IMR-90 (cell line): ENCODE data around the gene DNMT3B. TPM values are rescaled to one million over a fixed set of nuclear protein-coding genes. Genes with fewer than 3 reads are reported as not detected.

Experiments used
- ATAC-seq: fragments of 200-7000 bp; cut with Tn5 transposase; 2 replicates; pipeline ENCODE4 v1.9.1; 2020; ENCODE audit warnings: low read depth, mild to moderate bottlenecking, moderate library complexity
- BruUV-seq: library from RNA; stranded (reverse); fragments of 400-500 nt; replicated peaks from 2 replicates; lab custom pipeline; 2021; lab: Mats Ljungman, UMichigan
- CTCF ChIA-PET: fragments of 300-600 bp; formaldehyde crosslinking; extraction: SDS; loops from one replicate; lab custom pipeline; 2021; ENCODE audit warnings: antibody characterized with exemption; lab: Yijun Ruan, JAX
- POLR2A ChIA-PET: fragments of 300-600 bp; sonication (Branson Sonifier 250); formaldehyde crosslinking; loops from one replicate; lab custom pipeline; 2022; ENCODE audit warnings: antibody characterized with exemption; ENCODE audit not compliant: unreplicated experiment; lab: Charles Lee
- DNase-seq: peaks from one replicate; pipeline ENCODE4 v3.0.0; 2013
- H2AFZ ChIP-seq: replicated peaks from 2 replicates; pipeline ENCODE3; 2013; ENCODE audit warnings: low read length, mild to moderate bottlenecking; ENCODE audit not compliant: poor library complexity
- H2AK5ac ChIP-seq: 2 replicates; pipeline ENCODE4 v1.6.1; 2013; ENCODE audit warnings: low read depth, low read length, inconsistent platforms
- H2AK9ac ChIP-seq: replicated peaks from 2 replicates; pipeline ENCODE3; 2013; ENCODE audit warnings: mild to moderate bottlenecking, low read depth, low read length, moderate library complexity; ENCODE audit not compliant: poor library complexity
- H2BK120ac ChIP-seq: 2 replicates; pipeline ENCODE4 v1.6.1; 2013; ENCODE audit warnings: low read depth, low read length, inconsistent platforms
- H2BK15ac ChIP-seq: 3 replicates; pipeline ENCODE4 v1.6.1; 2013; ENCODE audit warnings: low read depth, low read length, inconsistent platforms
- H2BK20ac ChIP-seq: 2 replicates; pipeline ENCODE4 v1.6.1; 2013; ENCODE audit warnings: low read depth, mild to moderate bottlenecking, inconsistent platforms, low read length, moderate library complexity
- H2BK5ac ChIP-seq: 2 replicates; pipeline ENCODE4 v1.6.1; 2013; ENCODE audit warnings: mild to moderate bottlenecking, low read depth, low read length, inconsistent platforms; ENCODE audit not compliant: poor library complexity, severe bottlenecking
- H3K14ac ChIP-seq: replicated peaks from 2 replicates; pipeline ENCODE4 v1.6.1; 2013; ENCODE audit warnings: low read depth, low read length, inconsistent platforms
- H3K18ac ChIP-seq: 2 replicates; pipeline ENCODE4 v1.6.1; 2013; ENCODE audit warnings: low read depth, low read length, control low read depth
- H3K23ac ChIP-seq: 2 replicates; pipeline ENCODE4 v1.6.1; 2013; ENCODE audit warnings: low read depth, low read length, inconsistent platforms
- H3K27ac ChIP-seq: 2 replicates; pipeline ENCODE4 v1.5.1; 2013; ENCODE audit warnings: mild to moderate bottlenecking, control low read depth, low read length; ENCODE audit not compliant: insufficient read depth
- H3K27me3 ChIP-seq: 2 replicates; pipeline ENCODE4 v1.6.1; 2013; ENCODE audit warnings: low read length; ENCODE audit not compliant: control insufficient read depth, insufficient read depth
- H3K36me3 ChIP-seq: 2 replicates; pipeline ENCODE4 v1.6.1; 2013; ENCODE audit warnings: low read length, mixed read lengths; ENCODE audit not compliant: control insufficient read depth, insufficient read depth
- H3K4ac ChIP-seq: 2 replicates; pipeline ENCODE4 v1.6.1; 2013; ENCODE audit warnings: low read depth, low read length, inconsistent platforms
- H3K4me1 ChIP-seq: 2 replicates; pipeline ENCODE4 v1.6.1; 2013; ENCODE audit warnings: low read length, mixed read lengths; ENCODE audit not compliant: control insufficient read depth, insufficient read depth
- H3K4me2 ChIP-seq: 2 replicates; pipeline ENCODE4 v1.6.1; 2013; ENCODE audit warnings: low read depth, mild to moderate bottlenecking, control low read depth, low read length, moderate library complexity
- H3K4me3 ChIP-seq: 2 replicates; pipeline ENCODE4 v1.5.1; 2013; ENCODE audit warnings: low read depth, mild to moderate bottlenecking, control low read depth, low read length, moderate library complexity; ENCODE audit not compliant: insufficient read depth
- H3K56ac ChIP-seq: 2 replicates; pipeline ENCODE4 v1.6.1; 2013; ENCODE audit warnings: low read length, inconsistent platforms; ENCODE audit not compliant: insufficient read depth; ENCODE audit errors: extremely low read depth
- H3K79me1 ChIP-seq, 2 experiments: 2 replicates each; pipeline ENCODE4 v1.6.1; 2013; ENCODE audit warnings: low read length in 2 of 2, inconsistent platforms in 1 of 2, low read depth in 1 of 2
- H3K9ac ChIP-seq: 2 replicates; pipeline ENCODE4 v1.6.1; 2013; ENCODE audit warnings: low read depth, low read length, control low read depth
- H3K9me1 ChIP-seq: 2 replicates; pipeline ENCODE4 v1.6.1; 2013; ENCODE audit warnings: low read length, inconsistent platforms; ENCODE audit not compliant: insufficient read depth
- H3K9me3 ChIP-seq: 2 replicates; pipeline ENCODE4 v1.6.1; 2013; ENCODE audit warnings: low read length; ENCODE audit not compliant: control insufficient read depth, insufficient read depth
- H4K20me1 ChIP-seq: 2 replicates; pipeline ENCODE4 v1.6.1; 2013; ENCODE audit warnings: low read length, inconsistent platforms; ENCODE audit not compliant: insufficient read depth
- H4K5ac ChIP-seq: 2 replicates; pipeline ENCODE4 v1.6.1; 2013; ENCODE audit warnings: mild to moderate bottlenecking, low read depth, low read length, control low read depth
- H4K8ac ChIP-seq, 2 experiments: 2 replicates each; pipeline ENCODE4 v1.6.1; 2013; ENCODE audit warnings: low read depth in 2 of 2, low read length in 2 of 2, control low read depth in 1 of 2, inconsistent platforms in 1 of 2
- H4K91ac ChIP-seq: 2 replicates; pipeline ENCODE4 v1.6.1; 2013; ENCODE audit warnings: low read depth, low read length, inconsistent platforms; ENCODE audit not compliant: insufficient read depth
- BHLHE40 ChIP-seq: fragments of 150-350 bp; IDR thresholded peaks from 2 replicates; pipeline ENCODE4 v1.6.1; 2016; ENCODE audit warnings: mild to moderate bottlenecking, low read depth, low read length
- CEBPB ChIP-seq: IDR thresholded peaks from 2 replicates; pipeline ENCODE4 v1.6.1; 2012; ENCODE audit warnings: low read depth, low read length, improper control_type of control experiment
- CHD1 ChIP-seq: IDR thresholded peaks from 2 replicates; pipeline ENCODE4 v1.6.1; 2012; ENCODE audit warnings: low read depth, low read length, improper control_type of control experiment
- CTCF ChIP-seq: conservative IDR thresholded peaks from 2 replicates; pipeline ENCODE4 v1.5.1; 2012; ENCODE audit warnings: mild to moderate bottlenecking, low read depth, low read length, improper control_type of control experiment
- ELK1 ChIP-seq: fragments of 150-350 bp; IDR thresholded peaks from 2 replicates; pipeline ENCODE4 v1.6.1; 2016; ENCODE audit warnings: low read depth, mild to moderate bottlenecking, low read length, moderate library complexity, borderline replicate concordance
- FOS ChIP-seq: fragments of 150-350 bp; IDR thresholded peaks from 2 replicates; pipeline ENCODE4 v1.6.1; 2016; ENCODE audit warnings: low read depth, low read length
- MAFK ChIP-seq: IDR thresholded peaks from 2 replicates; pipeline ENCODE4 v1.6.1; 2012; ENCODE audit warnings: low read depth, low read length, improper control_type of control experiment
- MAZ ChIP-seq: IDR thresholded peaks from 2 replicates; pipeline ENCODE4 v1.6.1; 2012; ENCODE audit warnings: low read depth, mild to moderate bottlenecking, low read length, improper control_type of control experiment, moderate library complexity, borderline replicate concordance
- NFE2L2 ChIP-seq: fragments of 150-350 bp; IDR thresholded peaks from 2 replicates; pipeline ENCODE4 v1.6.1; 2016; ENCODE audit warnings: low read depth, mild to moderate bottlenecking, low read length
- POLR2A ChIP-seq: IDR thresholded peaks from 2 replicates; pipeline ENCODE4 v1.6.1; 2012; ENCODE audit warnings: mild to moderate bottlenecking, low read depth, low read length
- RAD21 ChIP-seq: IDR thresholded peaks from 2 replicates; pipeline ENCODE4 v1.6.1; 2012; ENCODE audit warnings: low read length, improper control_type of control experiment
- RCOR1 ChIP-seq: IDR thresholded peaks from 2 replicates; pipeline ENCODE4 v1.6.1; 2012; ENCODE audit warnings: mild to moderate bottlenecking, low read length, improper control_type of control experiment; ENCODE audit not compliant: insufficient replicate concordance
- RFX5 ChIP-seq: IDR thresholded peaks from 2 replicates; pipeline ENCODE4 v1.8.0; 2012; ENCODE audit warnings: low read depth, mild to moderate bottlenecking, low read length, moderate library complexity
- SMC3 ChIP-seq: fragments of 150-350 bp; IDR thresholded peaks from 2 replicates; pipeline ENCODE4 v1.6.1; 2016; ENCODE audit warnings: low read depth, mild to moderate bottlenecking, antibody characterized with exemption, low read length, moderate library complexity
- USF2 ChIP-seq: fragments of 150-350 bp; IDR thresholded peaks from 2 replicates; pipeline ENCODE4 v1.6.1; 2017; ENCODE audit warnings: mild to moderate bottlenecking, antibody characterized with exemption, low read length, low read depth
- WGBS, 2 experiments: methylation state at CpG; one replicate each; pipeline versions ENCODE4 v1.1.5 to v1.1.7; 2013; ENCODE audit warnings: missing lambda C conversion rate in 2 of 2; ENCODE audit not compliant: insufficient read length in 1 of 2; ENCODE audit errors: extremely low coverage in 2 of 2; 5-methylcytosine and 5-hydroxymethylcytosine counted together
- dilution Hi-C: fragments of 300-500 bp; cut with HindIII; formaldehyde crosslinking; loops from one replicate; pipeline ENCODE4 v1.14.3; 2018; ENCODE audit warnings: low sequenced_read_pairs; ENCODE audit not compliant: unreplicated experiment
- in situ Hi-C: fragments of 300-500 bp; cut with MboI; formaldehyde crosslinking; loops from 3 replicates; pipeline ENCODE4 v1.14.3; 2019; ENCODE audit warnings: low sequenced_read_pairs, inconsistent platforms, mixed read lengths
- intact Hi-C: fragments of 100-400 bp; cut with micrococcal nuclease; formaldehyde crosslinking; loops from 2 replicates; pipeline ENCODE4 v1.10.0; 2022
- polyA plus RNA-seq, 3 experiments: library from polyadenylated mRNA; depleted of rRNA; stranded (reverse); fragments of >200 nt; gene quantifications; 2 replicates each; pipeline ENCODE4 v1.2.3, GENCODE V29; 2012; ENCODE audit warnings: low replicate concordance in 1 of 3
- total RNA-seq: library from RNA; depleted of rRNA; stranded (reverse); fragments of >200 nt; gene quantifications from 2 replicates; pipeline ENCODE4 v1.2.3, GENCODE V29; 2012

DNMT3B gene
- total and polyA plus RNA-seq, 2 of the 4 experiments (the other 2 are of a cell fraction), result 1.3 to 1.9 TPM

GRCh38 chr20:32858189-32858588 lies 96.0 kb downstream of the DNMT3B start:
- dilution Hi-C loops (no loop called here), in situ Hi-C loops (no loop called here), intact Hi-C loops (no loop called here)
- H3K18ac ChIP-seq, result no peak overlapping the region
- ChIA-PET POLR2A (no interaction called here), CTCF (interaction anchor here (0.7 kb wide), 1 partner anchor 1191 kb away, joined by 3 read pairs; no protein-coding TSS in a partner anchor)
- no peak overlapping the region for H3K23ac ChIP-seq
- H3K4me2 ChIP-seq, result no peak overlapping the region
- peaks cover 8% of the 10 kb centered on the region; the same call in 1 of the 2 replicates for H4K20me1 ChIP-seq
- DNase-seq (no peak), ATAC-seq (no peak)
- H2AK5ac ChIP-seq, result no peak overlapping the region
- H3K9me1 ChIP-seq, result peaks cover 11% of the 10 kb centered on the region
- no peak overlapping the region for H2BK20ac ChIP-seq
- H3K4ac ChIP-seq, result no peak overlapping the region
- no peak overlapping the region for H2BK120ac ChIP-seq
- H2AFZ ChIP-seq, result no peak overlapping the region
- H4K5ac ChIP-seq, result no peak overlapping the region
- H2AK9ac ChIP-seq, result no peak overlapping the region
- H2BK5ac ChIP-seq, result no peak overlapping the region
- H3K14ac ChIP-seq, result no peak overlapping the region
- H3K36me3 ChIP-seq, result peaks cover 16% of the 10 kb centered on the region
- peaks cover 10 to 32% of the 10 kb centered on the region in 2 experiments; a peak in 3 of 4 replicates for H3K79me1 ChIP-seq
- no peaks in the 10 kb centered on the region for H3K4me1 ChIP-seq
- no CpG with 5 or more reads among the region's 2 CpGs for WGBS, 2 experiments
- no peaks in the 10 kb centered on the region for H3K9me3 ChIP-seq
- H3K27me3 ChIP-seq, result no peaks in the 10 kb centered on the region
- H3K56ac ChIP-seq, result no peak overlapping the region
- H4K8ac ChIP-seq, result no peak overlapping the region
- no peak overlapping the region for H2BK15ac ChIP-seq
- no peak overlapping the region for H3K4me3 ChIP-seq
- no peak overlapping the region for H3K9ac ChIP-seq
- no peak overlapping the region for H3K27ac ChIP-seq
- H4K91ac ChIP-seq, result no peak overlapping the region
- TF ChIP-seq ELK1 (no peak), SMC3 (no peak), NFE2L2 (no peak), RCOR1 (no peak), CTCF (no peak), MAZ (no peak), USF2 (no peak), BHLHE40 (no peak), MAFK (no peak), RFX5 (no peak), POLR2A (no peak), CHD1 (no peak), FOS (no peak), RAD21 (no peak), CEBPB (no peak)
- no TSS peak for BruUV-seq
